HUDEP-2 (cell line): Measurements from ENCODE around the gene KIAA1143.

ENCODE experiments used
- DNase-seq, 76 experiments: peaks; one replicate each; lab custom pipeline; 2025; ENCODE audit not compliant: unreplicated experiment in 76 of 76; lab: John Stamatoyannopoulos, UW

The KIAA1143 gene

GRCh38 chr3:44761424-44762169, at the start of gene KIAA1143, which contains the start of gene KIF15:
TSS of gene KIAA1143 (minus strand) at chr3:44761619. CDS start at chr3:44761602, 17 bp downstream.
TSS of gene KIF15 (plus strand) at chr3:44761794. CDS start at chr3:44761866, 72 bp downstream.
- peak; percentile 6 to 95 (median 90) for DNase-seq

GRCh38 chr3:44805960-44806359, 44.5 kb upstream of the KIAA1143 start:
- no peak for DNase-seq

- DNase-seq = no peak
Measured at GRCh38 chr3:44803298-44803697, 41.9 kb upstream of the KIAA1143 start.

- DNase-seq = no peak
Measured at GRCh38 chr3:44802011-44802410, 40.6 kb upstream of the KIAA1143 start.

GRCh38 chr3:44795197-44795596, 33.8 kb upstream of the KIAA1143 start:
- no peak for DNase-seq

- no peak for DNase-seq
Measured at GRCh38 chr3:44782891-44783290, 21.5 kb upstream of the KIAA1143 start.

- peak in 1 of 76 experiments; percentile 1 for DNase-seq
Measured at GRCh38 chr3:44772099-44772442, 10.7 kb upstream of the KIAA1143 start.

- DNase-seq = no peak
Measured at GRCh38 chr3:44771424-44772098, 10.1 kb upstream of the KIAA1143 start.

- DNase-seq = no peak
Measured at GRCh38 chr3:44764248-44764647, 2.8 kb upstream of the KIAA1143 start.

- DNase-seq = no peak
Measured at GRCh38 chr3:44762690-44763089, 1.3 kb upstream of the KIAA1143 start.

- peak in 7 of 76 experiments; percentile 6 to 59 (median 15) for DNase-seq
Measured at GRCh38 chr3:44762170-44762677, 805 bp upstream of the KIAA1143 start.

GRCh38 chr3:44761101-44761423, 357 bp downstream of the KIAA1143 start:
- peak in 4 of 76 experiments; percentile 4 to 43 (median 29) for DNase-seq

GRCh38 chr3:44734646-44735168, 26.7 kb downstream of the KIAA1143 start:
- no peak for DNase-seq

- DNase-seq = peak in 63 of 76 experiments; percentile 0 to 74 (median 48)
Measured at GRCh38 chr3:44729384-44729910, 32.0 kb downstream of the KIAA1143 start, which contains the start of gene ZNF501. TSS of gene ZNF501 (plus strand) at chr3:44729635. CDS start at chr3:44734422, 4,787 bp downstream.

- no peak for DNase-seq
Measured at GRCh38 chr3:44722103-44722401, 39.4 kb downstream of the KIAA1143 start.

GRCh38 chr3:44721231-44722102, 40.0 kb downstream of the KIAA1143 start:
- DNase-seq = no peak

GRCh38 chr3:44712455-44713075, 48.9 kb downstream of the KIAA1143 start, which contains the start of gene ZNF502:
TSS of gene ZNF502 (plus strand) at chr3:44712660. CDS start at chr3:44720262, 7,602 bp downstream.
- peak in 55 of 76 experiments; percentile 6 to 72 (median 37) for DNase-seq
